Cardiac muscle cell (in vitro differentiated cells and primary cell): ENCODE results near the gene PTOV1. TPM values are rescaled to one million over a fixed set of nuclear protein-coding genes. Genes with fewer than 3 reads are reported as not detected.

Experiments used
- DNase-seq, 2 donors: peaks; one replicate each; pipeline versions ENCODE4 v3.0.0 to v3.0.0-alpha.2; 2010 to 2017; ENCODE audit warnings: low read depth in 1 of 2, low spot score in 1 of 2
- H3K27ac ChIP-seq: fragments of 200-600 bp; sonication (generic); 2 replicates; pipeline ENCODE4 v1.5.1; 2016
- H3K27me3 ChIP-seq: fragments of 200-600 bp; sonication (generic); 2 replicates; pipeline ENCODE4 v1.6.0; 2016; ENCODE audit warnings: control low read depth
- H3K36me3 ChIP-seq: fragments of 200-600 bp; sonication (generic); 2 replicates; pipeline ENCODE4 v1.5.1; 2016; ENCODE audit warnings: control low read depth
- H3K4me1 ChIP-seq: fragments of 200-600 bp; sonication (generic); 2 replicates; pipeline ENCODE4 v1.8.1; 2017; ENCODE audit warnings: low read depth, mild to moderate bottlenecking, mixed run types
- H3K4me3 ChIP-seq: fragments of 200-600 bp; sonication (generic); 2 replicates; pipeline ENCODE4 v1.5.1; 2016; ENCODE audit warnings: mild to moderate bottlenecking
- H3K9me3 ChIP-seq: fragments of 200-600 bp; sonication (generic); 2 replicates; pipeline ENCODE4 v1.5.1; 2017; ENCODE audit warnings: low read depth, mild to moderate bottlenecking, control low read depth
- CTCF ChIP-seq: IDR thresholded peaks from 2 replicates; pipeline ENCODE4 v1.5.1; 2012; ENCODE audit warnings: low read depth, mild to moderate bottlenecking, low read length
- polyA plus RNA-seq: library from polyadenylated mRNA; unstranded; fragments of >200 nt; fragmentation: Nextera tagmentation; extraction: Ambion mirVana; gene quantifications from 2 replicates; pipeline ENCODE4 v1.2.1, GENCODE V29; 2016
- total RNA-seq: library from RNA; depleted of rRNA; stranded (reverse); fragments of >200 nt; gene quantifications from 2 replicates; pipeline ENCODE4 v1.2.3, GENCODE V29; 2016

The PTOV1 gene
- total and polyA plus RNA-seq, 2 experiments from 2014 or later = 290 to 583 TPM

GRCh38 chr19:49889038-49889686 is 38.2 kb downstream of the PTOV1 start:
- H3K9me3 ChIP-seq = no peaks in the 10 kb centered on the region
- no peaks in the 10 kb centered on the region for H3K27me3 ChIP-seq
- H3K27ac ChIP-seq = no peak overlapping the region
- TF ChIP-seq CTCF = no peak
- H3K36me3 ChIP-seq = peaks cover 7% of the 10 kb centered on the region
- H3K4me3 ChIP-seq = no peak overlapping the region
- no peaks in the 10 kb centered on the region for H3K4me1 ChIP-seq
- DNase-seq = no peak

GRCh38 chr19:49889687-49890348 is 38.9 kb downstream of the PTOV1 start:
- H3K4me1 ChIP-seq = no peaks in the 10 kb centered on the region
- no peaks in the 10 kb centered on the region for H3K9me3 ChIP-seq
- no peak overlapping the region for H3K27ac ChIP-seq
- no peaks in the 10 kb centered on the region for H3K27me3 ChIP-seq
- H3K4me3 ChIP-seq = peak overlapping the region; percentile 13
- TF ChIP-seq CTCF = peak; percentile 70
- H3K36me3 ChIP-seq = peaks cover 3% of the 10 kb centered on the region
- DNase-seq = peak; percentile 77 to 85

- Histone ChIP-seq H3K4me3 (peak overlapping the region; percentile 13), H3K4me1 (no peaks in the 10 kb centered on the region), H3K36me3 (no peaks in the 10 kb centered on the region), H3K27me3 (no peaks in the 10 kb centered on the region), H3K9me3 (no peaks in the 10 kb centered on the region), H3K27ac (no peak overlapping the region)
- DNase-seq = peak in 1 of 2 donors; percentile 64
- TF ChIP-seq CTCF = peak; percentile 28
These were observed 39.7 kb downstream of the PTOV1 start for GRCh38 chr19:49890349-49891311.

- no peaks in the 10 kb centered on the region for H3K27me3 ChIP-seq
- DNase-seq = no peak
- no peaks in the 10 kb centered on the region for H3K9me3 ChIP-seq
- H3K4me3 ChIP-seq = no peak overlapping the region
- no peaks in the 10 kb centered on the region for H3K4me1 ChIP-seq
- no peak for TF ChIP-seq CTCF
- H3K36me3 ChIP-seq = no peaks in the 10 kb centered on the region
- no peak overlapping the region for H3K27ac ChIP-seq
These were observed 40.4 kb downstream of the PTOV1 start for GRCh38 chr19:49891393-49891792.

- H3K36me3 ChIP-seq = no peaks in the 10 kb centered on the region
- H3K9me3 ChIP-seq = no peaks in the 10 kb centered on the region
- no peaks in the 10 kb centered on the region for H3K27me3 ChIP-seq
- no peak overlapping the region for H3K4me3 ChIP-seq
- H3K4me1 ChIP-seq = no peaks in the 10 kb centered on the region
- no peak overlapping the region for H3K27ac ChIP-seq
- DNase-seq = no peak
- no peak for TF ChIP-seq CTCF
These were observed 41.8 kb downstream of the PTOV1 start for GRCh38 chr19:49892716-49893115.
